ENCODE results near the gene ARIH2. TPM values are rescaled to one million over a fixed set of nuclear protein-coding genes. Genes with fewer than 3 reads are reported as not detected.

The ARIH2 gene
- total RNA-seq, 1 experiment from 2014 or later, result 76.8 TPM

GRCh38 chr3:49021813-49022687, 103.4 kb downstream of the ARIH2 start, which contains the start of gene NDUFAF3:
Gene NDUFAF3 (plus strand): TSS chr3:49022121. CDS start chr3:49022145, 24 bp downstream.
- intact Hi-C loops (cut with micrococcal nuclease; ENCODE audit: unreplicated experiment), result no loop called here
- H3K4me3 ChIP-seq (ENCODE audit: low read depth, low read length, poor library complexity, severe bottlenecking), result peak within 1 kb of the TSS; percentile 83
- H3K36me3 ChIP-seq (ENCODE audit: insufficient read depth, low read length, poor library complexity, severe bottlenecking), result peaks cover 21% of the 10 kb centered on the region
- no peaks in the 10 kb centered on the region for H3K27me3 ChIP-seq (replicated peaks; ENCODE audit: insufficient read depth, low read depth, low read length, poor library complexity)
- peak; percentile 85 for DNase-seq (ENCODE audit: low spot score)
- no peaks in the 10 kb centered on the region for H3K9me3 ChIP-seq (ENCODE audit: low read depth, low read length, poor library complexity, severe bottlenecking)
- TF ChIP-seq EZH2 (IDR thresholded peaks at IDR 0.05; ENCODE audit: borderline replicate concordance, low read depth, low read length, poor library complexity, severe bottlenecking) (no peak), CTCF (conservative IDR thresholded peaks at IDR 0.05; ENCODE audit: low read depth, low read length) (peak; percentile 77)
- no peaks in the 10 kb centered on the region for H3K4me1 ChIP-seq (ENCODE audit: insufficient read depth, low read length, poor library complexity, severe bottlenecking)
- ChIA-PET CTCF (interaction anchor here (2.5 kb wide), 1 partner anchor 15 kb away, joined by 14 read pairs; the partner anchor contains the start of gene WDR6), POLR2A (ENCODE audit: low non-redundant PET) (no interaction called here)
- BruUV-seq (replicated peaks), result no TSS peak
- H3K27ac ChIP-seq (ENCODE audit: low read depth, low read length, poor library complexity, severe bottlenecking), result peak within 1 kb of the TSS; percentile 96

- H3K9me3 ChIP-seq (ENCODE audit: low read depth, low read length, poor library complexity, severe bottlenecking), result no peaks in the 10 kb centered on the region
- peaks cover 21% of the 10 kb centered on the region for H3K36me3 ChIP-seq (ENCODE audit: insufficient read depth, low read length, poor library complexity, severe bottlenecking)
- H3K27ac ChIP-seq (ENCODE audit: low read depth, low read length, poor library complexity, severe bottlenecking), result peak overlapping the region; percentile 96
- ChIA-PET POLR2A (ENCODE audit: low non-redundant PET) (no interaction called here), CTCF (no interaction called here)
- no peaks in the 10 kb centered on the region for H3K27me3 ChIP-seq (replicated peaks; ENCODE audit: insufficient read depth, low read depth, low read length, poor library complexity)
- intact Hi-C loops (cut with micrococcal nuclease; ENCODE audit: unreplicated experiment), result no loop called here
- H3K4me1 ChIP-seq (ENCODE audit: insufficient read depth, low read length, poor library complexity, severe bottlenecking), result peaks cover 3% of the 10 kb centered on the region
- no TSS peak for BruUV-seq (replicated peaks)
- peak overlapping the region; percentile 83 for H3K4me3 ChIP-seq (ENCODE audit: low read depth, low read length, poor library complexity, severe bottlenecking)
- no peak for DNase-seq (ENCODE audit: low spot score)
- TF ChIP-seq EZH2 (IDR thresholded peaks at IDR 0.05; ENCODE audit: borderline replicate concordance, low read depth, low read length, poor library complexity, severe bottlenecking) (no peak), CTCF (conservative IDR thresholded peaks at IDR 0.05; ENCODE audit: low read depth, low read length) (no peak)
Measured at GRCh38 chr3:49022688-49023171, 104.1 kb downstream of the ARIH2 start.

GRCh38 chr3:49023775-49024174, 105.1 kb downstream of the ARIH2 start:
- Histone ChIP-seq H3K36me3 (ENCODE audit: insufficient read depth, low read length, poor library complexity, severe bottlenecking) (peaks cover 21% of the 10 kb centered on the region), H3K27ac (ENCODE audit: low read depth, low read length, poor library complexity, severe bottlenecking) (no peak overlapping the region), H3K27me3 (replicated peaks; ENCODE audit: insufficient read depth, low read depth, low read length, poor library complexity) (no peaks in the 10 kb centered on the region), H3K4me3 (ENCODE audit: low read depth, low read length, poor library complexity, severe bottlenecking) (no peak overlapping the region), H3K4me1 (ENCODE audit: insufficient read depth, low read length, poor library complexity, severe bottlenecking) (peaks cover 6% of the 10 kb centered on the region), H3K9me3 (ENCODE audit: low read depth, low read length, poor library complexity, severe bottlenecking) (no peaks in the 10 kb centered on the region)
- BruUV-seq (replicated peaks), result no TSS peak
- TF ChIP-seq CTCF (conservative IDR thresholded peaks at IDR 0.05; ENCODE audit: low read depth, low read length) (no peak), EZH2 (IDR thresholded peaks at IDR 0.05; ENCODE audit: borderline replicate concordance, low read depth, low read length, poor library complexity, severe bottlenecking) (no peak)
- POLR2A ChIA-PET (ENCODE audit: low non-redundant PET), result no interaction called here
- intact Hi-C loops (cut with micrococcal nuclease; ENCODE audit: unreplicated experiment), result no loop called here
- DNase-seq (ENCODE audit: low spot score), result no peak
- CTCF ChIA-PET, result no interaction called here
